GM23338 (cell line): ENCODE data around the gene ABHD12.

ENCODE experiments used
- CREB1 ChIP-seq: fragments of 250-450 bp; sonication (Bioruptor Pico); IDR thresholded peaks from 2 replicates; pipeline ENCODE4 v1.5.0; 2020; ENCODE audit warnings: low read depth, mild to moderate bottlenecking, moderate library complexity
- CTCF ChIP-seq, 2 experiments: fragments of 200-600 bp in 1 of 2; sonication (generic) in 1 of 2; conservative IDR thresholded peaks; 2 replicates each; pipeline versions ENCODE4 v1.5.1 to v1.6.1; 2016 to 2017; ENCODE audit warnings: antibody characterized with exemption in 2 of 2, low read depth in 2 of 2, mild to moderate bottlenecking in 2 of 2, moderate library complexity in 1 of 2
- ETS1 ChIP-seq: IDR thresholded peaks from 2 replicates; pipeline ENCODE4 v1.6.1; 2016; ENCODE audit warnings: antibody characterized with exemption
- EZH2 ChIP-seq: fragments of 200-600 bp; sonication (generic); IDR thresholded peaks from one replicate; pipeline ENCODE4 v1.8.0; 2017; ENCODE audit warnings: antibody characterized with exemption, mild to moderate bottlenecking, low read depth; ENCODE audit not compliant: unreplicated experiment
- EZH2phosphoT487 ChIP-seq: fragments of 200-600 bp; sonication (generic); IDR thresholded peaks from one replicate; pipeline ENCODE4 v1.8.1; 2018; ENCODE audit warnings: antibody characterized with exemption; ENCODE audit not compliant: unreplicated experiment
- JUNB ChIP-seq: IDR thresholded peaks from one replicate; pipeline ENCODE4 v1.6.1; 2016; ENCODE audit warnings: antibody characterized with exemption; ENCODE audit not compliant: unreplicated experiment
- NANOG ChIP-seq: IDR thresholded peaks from 2 replicates; pipeline ENCODE4 v1.6.1; 2016; ENCODE audit warnings: antibody characterized with exemption, borderline replicate concordance
- POLR2AphosphoS5 ChIP-seq: IDR thresholded peaks from 2 replicates; pipeline ENCODE4 v1.6.1; 2016; ENCODE audit warnings: antibody characterized with exemption, low read depth
- REST ChIP-seq: IDR thresholded peaks from one replicate; pipeline ENCODE4 v1.6.1; 2018; ENCODE audit warnings: antibody characterized with exemption; ENCODE audit not compliant: unreplicated experiment
- STAT1 ChIP-seq: IDR thresholded peaks from one replicate; pipeline ENCODE4 v1.6.1; 2016; ENCODE audit warnings: antibody characterized with exemption; ENCODE audit not compliant: unreplicated experiment
- ZNF331 ChIP-seq: fragments of 250-450 bp; sonication (Bioruptor Pico); IDR thresholded peaks from 2 replicates; pipeline ENCODE4 v1.5.0; 2020; ENCODE audit warnings: low read depth, mild to moderate bottlenecking, moderate library complexity

GRCh38 chr20:25254986-25255680 lies 135.5 kb downstream of the ABHD12 start:
- TF ChIP-seq CTCF (conservative IDR thresholded peaks at IDR 0.05; ENCODE audit: low read depth in 2 of 2) (0 out of 4 replicates have a peak, but pooled peaks of 1 of the 2 experiments have one; percentile 10), POLR2AphosphoS5 (no peak), ETS1 (no peak), EZH2phosphoT487 (no peak), REST (no peak), EZH2 (no peak), JUNB (no peak), NANOG (no peak), ZNF331 (no peak), STAT1 (no peak), CREB1 (CRISPR knock-in tag) (no peak)
